BLaER1 treated with 17β-estradiol and CSF1 and Interleukin-3, amounts not matched to agents 10 nM and 100 nM (cell line): ENCODE results near the gene ODF4.

Experiments used
- H3K27ac ChIP-seq, 11 experiments: shearing (Covaris generic); formaldehyde crosslinking; 2 replicates each; pipeline ENCODE4 v1.8.1; 2022
- H3K27me3 ChIP-seq, 11 experiments: shearing (Covaris generic); formaldehyde crosslinking; 2 replicates each; pipeline ENCODE4 v1.8.1; 2022
- H3K36me3 ChIP-seq, 11 experiments: shearing (Covaris generic); formaldehyde crosslinking; 2 replicates each; pipeline ENCODE4 v1.8.1; 2022
- H3K4me1 ChIP-seq, 10 experiments: shearing (Covaris generic); formaldehyde crosslinking; 2 replicates each; pipeline ENCODE4 v1.8.1; 2022
- H3K4me2 ChIP-seq, 11 experiments: shearing (Covaris generic); formaldehyde crosslinking; 2 replicates each; pipeline ENCODE4 v1.8.1; 2022
- H3K4me3 ChIP-seq, 10 experiments: shearing (Covaris generic); formaldehyde crosslinking; 2 replicates each; pipeline ENCODE4 v1.8.1; 2022
- H3K9ac ChIP-seq, 11 experiments: shearing (Covaris generic); formaldehyde crosslinking; 2 replicates each; pipeline ENCODE4 v1.8.1; 2022
- H3K9me3 ChIP-seq, 11 experiments: shearing (Covaris generic); formaldehyde crosslinking; replicated peaks in 1 of 11; 2 replicates each; pipeline ENCODE4 v1.8.1; 2022
- H4K20me1 ChIP-seq, 11 experiments: shearing (Covaris generic); formaldehyde crosslinking; 2 replicates each; pipeline ENCODE4 v1.8.1; 2022
- Cebpa-rat ChIP-seq, 11 experiments: shearing (Covaris generic); IDR thresholded peaks; 2 replicates each; pipeline ENCODE4 v1.8.1; 2022

ODF4 gene

DNA sequence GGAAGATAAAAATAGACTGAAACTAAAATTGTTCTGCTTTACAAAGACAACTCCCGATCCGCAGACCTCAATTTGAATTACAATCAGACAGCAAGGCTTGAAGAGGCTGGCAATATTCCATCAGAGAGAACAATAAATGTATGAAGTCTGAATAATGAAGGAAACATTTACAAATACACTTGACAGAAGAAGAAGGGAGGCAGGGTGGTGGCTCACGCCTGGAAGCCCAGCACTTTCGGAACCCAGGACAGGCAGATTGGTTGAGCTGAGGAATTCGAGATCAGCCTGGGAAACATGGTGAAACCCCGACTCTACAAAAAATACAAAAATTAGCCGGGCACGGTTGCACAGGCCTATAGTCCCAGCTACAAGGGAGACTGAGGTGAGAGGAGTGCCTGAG lies 14.6 kb downstream of the ODF4 start:
- H4K20me1 ChIP-seq = no peaks in the 10 kb centered on the region
- H3K4me1 ChIP-seq = peaks cover 0 to 8% (median 3%) of the 10 kb centered on the region in 10 experiments; a peak in 16 of 20 replicates
- H3K9ac ChIP-seq = no peak overlapping the region
- peaks cover 0 to 8% (median 0%) of the 10 kb centered on the region in 11 experiments; a peak in 2 of 22 replicates for H3K9me3 ChIP-seq
- H3K4me3 ChIP-seq = no peak overlapping the region
- no peak overlapping the region for H3K27ac ChIP-seq
- no peaks in the 10 kb centered on the region for H3K27me3 ChIP-seq
- no peaks in the 10 kb centered on the region for H3K36me3 ChIP-seq
- 0 out of 22 replicates have a peak overlapping the region, but pooled peaks of 1 of the 11 experiments have one; percentile 5 for H3K4me2 ChIP-seq
- no peak for TF ChIP-seq Cebpa-rat (IDR thresholded peaks at IDR 0.05)

DNA sequence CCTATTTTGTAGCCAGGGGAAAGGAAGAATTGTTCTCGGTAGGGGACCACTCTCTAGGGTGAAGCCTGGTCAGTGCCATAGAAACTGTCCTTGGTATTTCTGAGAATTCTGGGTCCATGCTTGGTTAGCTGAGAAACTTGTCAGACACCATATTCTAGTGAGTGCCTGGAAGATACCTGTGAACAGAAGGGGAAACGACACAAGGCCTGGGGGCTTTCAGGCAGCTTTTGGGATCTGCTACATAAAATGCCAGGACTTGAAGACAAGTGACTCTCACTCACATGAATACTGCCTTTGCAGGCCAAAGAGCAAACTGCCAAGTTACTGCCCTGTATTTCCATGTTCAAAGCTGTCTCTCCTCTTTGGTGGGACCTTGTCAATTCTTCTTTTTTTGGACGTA lies 18.3 kb downstream of the ODF4 start:
- no peaks in the 10 kb centered on the region for H3K36me3 ChIP-seq
- TF ChIP-seq Cebpa-rat (IDR thresholded peaks at IDR 0.05) = no peak
- no peak overlapping the region for H3K9ac ChIP-seq
- H3K4me1 ChIP-seq = peaks cover 17 to 34% (median 25%) of the 10 kb centered on the region in 10 experiments
- H3K27me3 ChIP-seq = no peaks in the 10 kb centered on the region
- H3K27ac ChIP-seq = no peak overlapping the region
- no peak overlapping the region for H3K4me3 ChIP-seq
- H4K20me1 ChIP-seq = no peaks in the 10 kb centered on the region
- no peak overlapping the region for H3K4me2 ChIP-seq
- peaks cover 0 to 8% (median 0%) of the 10 kb centered on the region in 11 experiments; a peak in 2 of 22 replicates for H3K9me3 ChIP-seq

DNA sequence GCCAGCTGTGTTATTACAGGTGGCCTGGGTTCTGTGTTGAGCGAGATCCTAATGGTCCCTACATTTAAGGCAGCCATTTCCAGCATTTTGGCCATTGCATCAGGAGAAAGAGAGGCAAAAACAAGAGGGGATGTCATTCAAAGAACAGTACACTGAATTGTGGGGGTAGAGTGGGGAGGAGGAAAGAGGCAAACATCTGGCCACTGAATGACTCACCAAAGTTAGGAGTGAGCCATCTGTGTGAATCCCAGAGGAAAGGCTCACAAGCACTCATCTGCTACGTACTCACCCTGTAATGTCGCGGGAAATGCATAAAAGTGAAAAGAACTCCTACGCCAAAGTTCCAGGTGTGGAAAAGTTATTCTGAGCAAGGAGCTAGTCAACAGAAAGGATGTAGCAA lies 20.1 kb downstream of the ODF4 start:
- H3K9ac ChIP-seq = 0 out of 22 replicates have a peak overlapping the region, but pooled peaks of 1 of the 11 experiments have one; percentile 7
- H4K20me1 ChIP-seq = no peaks in the 10 kb centered on the region
- H3K36me3 ChIP-seq = peaks cover 0 to 7% (median 4%) of the 10 kb centered on the region in 11 experiments; a peak in 2 of 22 replicates
- peak overlapping the region in 4 of 11 experiments; percentile 32 to 66 (median 47); a peak in 7 of 22 replicates for H3K27ac ChIP-seq
- peak overlapping the region; percentile 28 to 79 (median 69); a peak in 21 of 22 replicates for H3K4me2 ChIP-seq
- H3K9me3 ChIP-seq = peaks cover 0 to 8% (median 0%) of the 10 kb centered on the region in 11 experiments; a peak in 2 of 22 replicates
- TF ChIP-seq Cebpa-rat (IDR thresholded peaks at IDR 0.05) = no peak
- H3K27me3 ChIP-seq = no peaks in the 10 kb centered on the region
- H3K4me3 ChIP-seq = no peak overlapping the region
- H3K4me1 ChIP-seq = peaks cover 17 to 34% (median 25%) of the 10 kb centered on the region in 10 experiments

DNA sequence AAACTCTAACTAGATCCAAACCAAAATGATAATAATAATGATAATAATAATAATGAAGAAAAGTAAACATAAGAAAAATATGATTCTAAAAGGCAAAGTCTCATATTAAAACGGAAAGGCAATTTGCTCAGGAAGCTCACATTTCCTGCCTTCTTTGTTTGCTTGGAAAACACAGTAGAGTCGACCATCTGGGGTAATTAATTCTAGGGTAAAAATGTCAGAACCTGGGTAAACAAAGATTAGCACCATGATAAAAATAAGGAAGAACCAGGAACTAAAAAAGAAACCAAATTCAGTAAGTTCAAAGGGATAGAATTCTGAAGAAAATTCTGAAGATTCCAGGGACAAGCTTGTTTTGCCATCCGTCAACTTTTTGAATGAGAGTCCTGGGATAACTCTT lies 20.6 kb downstream of the ODF4 start:
- no peaks in the 10 kb centered on the region for H4K20me1 ChIP-seq
- no peak overlapping the region for H3K4me3 ChIP-seq
- peak overlapping the region in 1 of 11 experiments; percentile 17; a peak in 1 of 22 replicates for H3K9ac ChIP-seq
- H3K9me3 ChIP-seq = peaks cover 0 to 8% (median 0%) of the 10 kb centered on the region in 11 experiments; a peak in 2 of 22 replicates
- H3K36me3 ChIP-seq = peaks cover 0 to 10% (median 4%) of the 10 kb centered on the region in 11 experiments; a peak in 2 of 22 replicates
- H3K4me2 ChIP-seq = peak overlapping the region in 10 of 11 experiments; percentile 38 to 79 (median 70); a peak in 21 of 22 replicates
- no peak for TF ChIP-seq Cebpa-rat (IDR thresholded peaks at IDR 0.05)
- H3K4me1 ChIP-seq = peaks cover 17 to 34% (median 25%) of the 10 kb centered on the region in 10 experiments
- no peaks in the 10 kb centered on the region for H3K27me3 ChIP-seq
- peak overlapping the region in 4 of 11 experiments; percentile 26 to 66 (median 34); a peak in 6 of 22 replicates for H3K27ac ChIP-seq

DNA sequence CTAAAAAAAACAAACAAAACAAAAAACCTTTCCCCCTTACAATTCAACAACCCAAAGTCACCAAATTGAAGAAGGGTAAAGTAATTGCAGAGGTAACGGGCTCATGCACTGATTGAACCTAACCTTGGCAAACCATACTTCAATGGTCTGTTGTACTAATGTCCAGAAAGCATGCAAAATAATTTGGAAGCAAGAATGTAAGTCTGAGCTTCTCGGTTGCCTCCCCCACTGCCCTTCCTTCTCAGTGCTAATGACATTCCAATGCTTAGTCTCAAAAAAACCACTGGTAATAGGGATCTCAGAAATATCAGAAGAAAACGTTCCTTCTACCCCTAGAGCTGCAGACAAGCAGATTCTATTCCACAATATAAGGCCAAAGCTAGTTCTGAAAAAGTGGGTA lies 21.1 kb downstream of the ODF4 start:
- Histone ChIP-seq H3K4me3 (no peak overlapping the region), H3K36me3 (peaks cover 0 to 13% (median 4%) of the 10 kb centered on the region in 11 experiments; a peak in 2 of 22 replicates), H3K9ac (no peak overlapping the region), H3K27me3 (no peaks in the 10 kb centered on the region), H4K20me1 (no peaks in the 10 kb centered on the region), H3K4me2 (peak overlapping the region in 10 of 11 experiments; percentile 38 to 79 (median 70); a peak in 19 of 22 replicates), H3K4me1 (peaks cover 17 to 34% (median 25%) of the 10 kb centered on the region in 10 experiments), H3K9me3 (peaks cover 0 to 8% (median 0%) of the 10 kb centered on the region in 11 experiments; a peak in 2 of 22 replicates), H3K27ac (peak overlapping the region in 4 of 11 experiments; percentile 26 to 66 (median 34); a peak in 3 of 22 replicates)
- no peak for TF ChIP-seq Cebpa-rat (IDR thresholded peaks at IDR 0.05)

DNA sequence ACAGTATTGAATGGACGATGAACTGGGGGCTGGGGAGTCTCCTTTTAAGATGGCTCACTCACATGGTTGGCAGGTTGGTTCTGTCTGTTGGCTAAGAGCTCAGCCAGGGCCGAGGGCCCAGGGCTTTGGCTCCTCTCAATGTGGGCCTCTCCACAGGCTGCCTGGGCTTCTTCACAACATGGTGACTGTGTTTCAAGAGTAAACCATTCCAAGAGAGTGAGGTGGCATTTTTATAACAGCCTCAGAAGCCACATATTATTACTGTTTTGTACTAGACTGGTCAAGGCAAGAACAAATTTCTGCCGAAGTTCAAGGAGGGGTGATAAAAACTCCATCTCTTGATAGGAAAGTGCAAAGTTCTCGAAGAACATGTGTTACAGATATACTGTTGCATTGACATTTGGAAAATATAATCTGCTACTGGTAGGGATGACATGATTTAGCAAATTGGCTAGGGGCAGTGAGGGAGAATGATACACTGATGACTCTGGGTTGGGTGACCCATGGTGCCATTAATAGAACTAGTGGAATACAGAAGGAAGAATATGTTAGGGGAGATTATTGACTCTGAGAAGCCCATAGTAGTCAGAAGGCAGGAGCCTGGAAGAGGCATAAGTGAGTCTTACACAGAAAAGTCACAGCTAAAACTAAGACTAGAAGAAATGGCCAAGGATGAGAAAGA lies 23.2 kb downstream of the ODF4 start:
- H3K36me3 ChIP-seq = peaks cover 0 to 13% (median 4%) of the 10 kb centered on the region in 11 experiments; a peak in 2 of 22 replicates
- no peak overlapping the region for H3K27ac ChIP-seq
- no peaks in the 10 kb centered on the region for H3K9me3 ChIP-seq
- no peak overlapping the region for H3K4me2 ChIP-seq
- peaks cover 17 to 34% (median 25%) of the 10 kb centered on the region in 10 experiments for H3K4me1 ChIP-seq
- no peak overlapping the region for H3K4me3 ChIP-seq
- TF ChIP-seq Cebpa-rat (IDR thresholded peaks at IDR 0.05) = no peak
- no peaks in the 10 kb centered on the region for H4K20me1 ChIP-seq
- H3K27me3 ChIP-seq = no peaks in the 10 kb centered on the region
- H3K9ac ChIP-seq = no peak overlapping the region

DNA sequence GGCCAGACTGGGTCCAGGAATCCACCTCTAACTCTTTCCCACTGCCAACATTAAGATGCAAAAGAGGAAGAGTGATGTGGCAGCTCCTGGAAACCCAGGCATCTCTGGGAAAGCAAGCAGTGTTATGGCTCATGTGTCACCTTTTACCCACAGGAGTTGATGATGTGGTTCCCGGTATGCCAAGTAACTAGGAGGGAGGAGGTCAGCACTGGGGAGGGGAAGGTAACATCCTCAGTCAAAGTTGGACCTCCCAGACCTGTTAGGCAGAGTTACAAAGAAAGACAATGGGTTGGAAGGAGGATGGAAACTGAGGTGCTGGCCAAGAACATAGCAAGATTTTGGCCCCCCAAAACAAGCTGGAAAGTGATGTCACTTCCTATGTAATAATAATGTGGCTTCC lies 25.5 kb downstream of the ODF4 start:
- Histone ChIP-seq H3K4me3 (no peak overlapping the region), H4K20me1 (no peaks in the 10 kb centered on the region), H3K36me3 (peaks cover 12 to 34% (median 23%) of the 10 kb centered on the region in 11 experiments), H3K4me1 (peaks cover 9 to 28% (median 17%) of the 10 kb centered on the region in 10 experiments), H3K27ac (no peak overlapping the region), H3K4me2 (no peak overlapping the region), H3K9ac (no peak overlapping the region), H3K9me3 (no peaks in the 10 kb centered on the region), H3K27me3 (no peaks in the 10 kb centered on the region)
- no peak for TF ChIP-seq Cebpa-rat (IDR thresholded peaks at IDR 0.05)

DNA sequence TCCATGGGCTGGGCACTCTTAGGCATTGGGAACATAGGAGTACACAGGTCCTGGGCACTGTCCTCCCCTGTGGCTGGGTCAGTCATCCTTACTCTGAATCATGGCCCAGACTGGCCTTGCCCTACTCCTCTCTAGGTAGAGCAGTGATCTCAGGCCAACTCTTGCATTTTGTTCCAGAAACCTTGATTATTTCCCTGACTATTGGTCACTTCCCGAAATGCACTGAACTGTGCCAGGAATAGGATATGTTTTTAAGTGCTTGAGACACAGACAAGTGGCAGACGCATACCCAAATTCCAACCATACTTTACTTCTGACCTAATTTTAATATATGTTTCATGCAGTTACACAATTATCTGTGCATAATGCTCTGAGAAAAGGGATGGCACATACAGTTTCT lies 26.6 kb downstream of the ODF4 start:
- Histone ChIP-seq H3K36me3 (peaks cover 12 to 38% (median 23%) of the 10 kb centered on the region in 11 experiments), H3K9me3 (no peaks in the 10 kb centered on the region), H3K4me3 (no peak overlapping the region), H3K4me1 (peaks cover 0 to 21% (median 8%) of the 10 kb centered on the region in 10 experiments; a peak in 13 of 20 replicates), H3K9ac (no peak overlapping the region), H4K20me1 (no peaks in the 10 kb centered on the region), H3K4me2 (no peak overlapping the region), H3K27me3 (no peaks in the 10 kb centered on the region), H3K27ac (no peak overlapping the region)
- TF ChIP-seq Cebpa-rat (IDR thresholded peaks at IDR 0.05) = no peak

DNA sequence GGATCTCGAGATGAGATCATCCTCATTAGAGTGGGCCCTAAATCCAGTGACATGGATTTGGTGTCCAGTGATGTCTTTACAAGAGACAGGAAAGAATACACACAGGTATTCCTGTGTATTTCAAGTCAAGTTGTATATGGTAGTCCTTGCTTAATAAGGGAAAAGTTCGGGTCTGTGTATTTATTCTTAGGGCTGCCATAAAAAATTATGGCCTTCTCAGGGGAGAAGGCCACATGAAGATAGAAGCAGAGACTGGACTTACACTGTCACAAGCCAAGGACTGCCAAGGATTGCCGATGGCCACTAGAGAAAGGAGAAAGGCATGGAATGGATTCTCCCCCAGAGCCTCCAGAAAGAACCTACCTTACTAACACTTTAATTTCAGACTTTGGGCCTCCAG lies 28.6 kb downstream of the ODF4 start:
- no peaks in the 10 kb centered on the region for H3K9me3 ChIP-seq
- H3K9ac ChIP-seq = no peak overlapping the region
- H3K27me3 ChIP-seq = no peaks in the 10 kb centered on the region
- peaks cover 0 to 17% (median 4%) of the 10 kb centered on the region in 10 experiments; a peak in 10 of 20 replicates for H3K4me1 ChIP-seq
- no peaks in the 10 kb centered on the region for H4K20me1 ChIP-seq
- H3K4me2 ChIP-seq = no peak overlapping the region
- H3K27ac ChIP-seq = no peak overlapping the region
- H3K36me3 ChIP-seq = peaks cover 16 to 45% (median 27%) of the 10 kb centered on the region in 11 experiments
- TF ChIP-seq Cebpa-rat (IDR thresholded peaks at IDR 0.05) = no peak
- H3K4me3 ChIP-seq = no peak overlapping the region
